K562 (cell line): ENCODE measurements around the gene ZFPM1. TPM values are rescaled to one million over a fixed set of nuclear protein-coding genes. Genes with fewer than 3 reads are reported as not detected.

Source experiments
- ATAC-seq: fragments of 200-7000 bp; cut with Tn5 transposase; 3 replicates; pipeline ENCODE4 v1.9.1; 2020; ENCODE audit warnings: moderate library complexity
- BruUV-seq: library from RNA; stranded (reverse); fragments of 400-500 nt; replicated peaks from 2 replicates; lab custom pipeline; 2021; lab: Mats Ljungman, UMichigan
- CTCF ChIA-PET: fragments of 300-600 bp; formaldehyde crosslinking; extraction: SDS; loops from one replicate; lab custom pipeline; 2021; ENCODE audit warnings: low intra/inter-chr PET ratio; lab: Yijun Ruan, JAX
- POLR2A ChIA-PET: fragments of 300-600, 350-650 bp; sonication (Branson Sonifier 250); formaldehyde crosslinking; extraction: SDS; loops from one replicate; lab custom pipeline; 2021; ENCODE audit warnings: antibody characterized with exemption, inconsistent platforms; lab: Yijun Ruan, JAX
- DNase-seq, 4 experiments: peaks; one replicate each; pipeline versions ENCODE4 v3.0.0 to v3.0.0-alpha.2; 2011 to 2018; ENCODE audit warnings: low spot score in 3 of 4, mixed read lengths in 3 of 4; ENCODE audit errors: extremely low read depth in 1 of 4
- FAIRE-seq: peaks from 2 replicates; lab custom pipeline; 2011; peaks lifted over from hg19 to GRCh38; lab: Jason Lieb, UNC
- H2AFZ ChIP-seq: 2 replicates; pipeline ENCODE4 v1.6.0; 2011; ENCODE audit warnings: low read depth, low read length, control low read depth, inconsistent platforms
- H3K27ac ChIP-seq: fragments of 200-600 bp; 3 replicates; pipeline ENCODE4 v1.8.0; 2011; ENCODE audit warnings: low read depth, mild to moderate bottlenecking, control low read depth, inconsistent platforms, low read length, moderate library complexity, mixed read lengths; ENCODE audit errors: extremely low read depth
- H3K27me3 ChIP-seq, 2 experiments: fragments of 300-600 bp in 1 of 2; 2 replicates in 1 of 2; 3 replicates in 1 of 2; pipeline versions ENCODE4 v1.6.0 to v1.8.0; 2011; ENCODE audit warnings: inconsistent platforms in 2 of 2, low read length in 2 of 2, mild to moderate bottlenecking in 1 of 2, mixed read lengths in 1 of 2, moderate library complexity in 1 of 2; ENCODE audit not compliant: control insufficient read depth in 2 of 2, insufficient read depth in 2 of 2
- H3K36me3 ChIP-seq: fragments of 300-600 bp; 3 replicates; pipeline ENCODE4 v1.8.0; 2011; ENCODE audit warnings: mild to moderate bottlenecking, low read length, inconsistent platforms; ENCODE audit not compliant: control insufficient read depth, insufficient read depth
- H3K4me1 ChIP-seq, 2 experiments: fragments of 200-600 bp in 1 of 2; replicated peaks in 1 of 2; 2 replicates in 1 of 2; 3 replicates in 1 of 2; pipeline versions ENCODE4 v1.5.1 to v1.8.0; 2011; ENCODE audit warnings: inconsistent platforms in 2 of 2, low read length in 2 of 2, mild to moderate bottlenecking in 1 of 2, mixed read lengths in 1 of 2, moderate library complexity in 1 of 2; ENCODE audit not compliant: control insufficient read depth in 2 of 2, insufficient read depth in 2 of 2
- H3K4me2 ChIP-seq: 2 replicates; pipeline ENCODE4 v1.6.1; 2011; ENCODE audit warnings: low read length, control low read depth, inconsistent platforms, mixed read lengths; ENCODE audit not compliant: insufficient read depth
- H3K4me3 ChIP-seq: fragments of 200-600 bp; sonication (generic), shearing (Covaris generic); 2 replicates; pipeline ENCODE4 v1.5.1; 2016; ENCODE audit warnings: control low read depth, inconsistent platforms
- H3K79me2 ChIP-seq: fragments of 200-600 bp; 3 replicates; pipeline ENCODE4 v1.8.0; 2011; ENCODE audit warnings: low read length, inconsistent platforms; ENCODE audit not compliant: control insufficient read depth, insufficient read depth
- H3K9ac ChIP-seq, 2 experiments: 2 replicates each; pipeline versions ENCODE4 v1.6.0 to v1.6.1; 2011; ENCODE audit warnings: low read depth in 2 of 2, low read length in 2 of 2, control low read depth in 1 of 2, inconsistent platforms in 1 of 2, mild to moderate bottlenecking in 1 of 2, mixed read lengths in 1 of 2; ENCODE audit not compliant: insufficient read depth in 1 of 2
- H3K9me1 ChIP-seq: one replicate; pipeline ENCODE4 v1.6.0; 2011; ENCODE audit warnings: inconsistent platforms, mild to moderate bottlenecking, low read length, moderate library complexity; ENCODE audit not compliant: control insufficient read depth, insufficient read depth
- H3K9me3 ChIP-seq: replicated peaks from 2 replicates; pipeline ENCODE4 v1.5.1; 2011; ENCODE audit warnings: low read depth, low read length, inconsistent platforms; ENCODE audit not compliant: control insufficient read depth, insufficient read depth
- H4K20me1 ChIP-seq: replicated peaks from 2 replicates; pipeline ENCODE4 v1.6.1; 2011; ENCODE audit warnings: low read length, inconsistent platforms, mixed read lengths; ENCODE audit not compliant: control insufficient read depth, insufficient read depth
- CTCF ChIP-seq, 3 experiments: IDR thresholded peaks in 2 of 3; conservative IDR thresholded peaks in 1 of 3; 2 replicates each; pipeline ENCODE4 v1.5.1; 2011 to 2012; ENCODE audit warnings: low read length in 3 of 3, mild to moderate bottlenecking in 3 of 3, control low read depth in 2 of 3, improper control_type of control experiment in 1 of 3, inconsistent platforms in 1 of 3, low read depth in 1 of 3, mixed read lengths in 1 of 3, moderate library complexity in 1 of 3; ENCODE audit not compliant: insufficient read depth in 2 of 3
- HMG20B ChIP-seq: fragments of 250-450 bp; sonication (Bioruptor Pico); IDR thresholded peaks from 2 replicates; pipeline ENCODE4 v1.5.0; 2021; ENCODE audit warnings: mild to moderate bottlenecking
- ILF3 ChIP-seq: fragments of 450-650 bp; IDR thresholded peaks from 2 replicates; pipeline ENCODE4 v1.6.1; 2018; ENCODE audit warnings: antibody characterized with exemption, mild to moderate bottlenecking, moderate library complexity, borderline replicate concordance
- PHF8 ChIP-seq: fragments of 200-600 bp; sonication (generic); IDR thresholded peaks from 2 replicates; pipeline ENCODE4 v1.6.1; 2012; ENCODE audit warnings: mixed run types, mild to moderate bottlenecking, inconsistent platforms, low read length, moderate library complexity, borderline replicate concordance
- SMC3 ChIP-seq: conservative IDR thresholded peaks from 2 replicates; pipeline ENCODE4 v1.6.1; 2011; ENCODE audit warnings: low read depth, low read length, improper control_type of control experiment; ENCODE audit not compliant: insufficient read depth
- ZFP36 ChIP-seq: fragments of 150-350 bp; IDR thresholded peaks from 2 replicates; pipeline ENCODE4 v1.6.1; 2018; ENCODE audit warnings: low read length, low read depth; ENCODE audit not compliant: partially characterized antibody
- ZNF717 ChIP-seq: fragments of 250-450 bp; sonication (Bioruptor Pico); IDR thresholded peaks from 2 replicates; pipeline ENCODE4 v1.5.0; 2021
- WGBS: fragments of 100-300 bp; shearing (Covaris generic); methylation state at CpG from one replicate; pipeline ENCODE4 v1.1.6; 2016; ENCODE audit warnings: low coverage, mixed read lengths; ENCODE audit not compliant: insufficient coverage; ENCODE audit errors: missing lambda C conversion rate; 5-methylcytosine and 5-hydroxymethylcytosine counted together
- in situ Hi-C: fragments of 300-500 bp; cut with MboI; formaldehyde crosslinking; loops from 4 replicates; pipeline ENCODE4 v1.15.0; 2018; ENCODE audit warnings: inconsistent platforms, mixed read lengths
- intact Hi-C: fragments of 100-400 bp; cut with micrococcal nuclease; formaldehyde crosslinking; loops from 2 replicates; pipeline ENCODE4 v1.14.2; 2022
- polyA plus RNA-seq, 8 experiments: library from polyadenylated mRNA; depleted of rRNA in 4 of 8; stranded (reverse) in 5 of 8; unstranded in 3 of 8; fragments of >200 nt; fragmentation: Nextera tagmentation in 2 of 8; fragmentation: Illumina TruSeq in 1 of 8; extraction: Ambion mirVana in 2 of 8; extraction: Trizol in 1 of 8; gene quantifications; 2 replicates each; pipeline versions ENCODE4 v1.2.1 to v1.2.3, GENCODE V29; 2011 to 2014; ENCODE audit warnings: inconsistent platforms in 1 of 8, missing spikeins in 1 of 8
- total RNA-seq, 7 experiments: library from RNA; depleted of rRNA in 6 of 7; stranded (reverse); fragments of >200 nt in 6 of 7; fragmentation: Illumina TruSeq in 2 of 7; extraction: Trizol in 2 of 7; gene quantifications; 2 replicates each; pipeline versions ENCODE4 v1.2.1 to v1.2.3, GENCODE V29; 2011 to 2021; ENCODE audit warnings: low replicate concordance in 1 of 7
- TF ChIP-seq, protein P1 (sequence below), 2 experiments: IDR thresholded peaks; 2 replicates each; pipeline ENCODE4 v1.6.1; 2012; ENCODE audit warnings: improper control_type of control experiment in 2 of 2, low read depth in 2 of 2, low read length in 2 of 2, borderline replicate concordance in 1 of 2
- TF ChIP-seq, protein P2 (sequence below): sonication (generic); formaldehyde crosslinking; IDR thresholded peaks from 2 replicates; pipeline ENCODE4 v1.8.0; 2022; ENCODE audit warnings: mild to moderate bottlenecking, missing genetic modification reagents

Gene ZFPM1
- total and polyA plus RNA-seq, 9 of the 15 experiments (the other 6 are each of a cell fraction or from before 2014, with no cell fraction given) = 0.03 to 35.9 (median 1.4) TPM

DNA sequence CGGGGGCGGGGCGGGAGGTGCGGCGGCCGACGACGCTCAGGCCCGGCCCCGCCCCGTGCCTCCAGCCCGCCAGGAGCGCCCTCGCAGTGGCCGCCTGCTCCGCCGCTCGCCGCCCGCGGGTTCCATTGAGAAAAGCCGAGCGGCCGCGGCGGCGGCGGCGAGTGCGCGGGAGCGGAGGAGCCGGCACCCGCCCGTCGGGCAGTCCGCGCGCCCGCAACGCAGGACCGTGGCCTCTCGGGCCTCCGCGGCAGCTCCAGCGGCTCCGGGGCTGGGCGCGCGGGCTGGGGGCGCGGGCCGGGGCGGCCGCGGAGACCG, at the start of gene ZFPM1 (continued):
- TF ChIP-seq, protein P1, sequence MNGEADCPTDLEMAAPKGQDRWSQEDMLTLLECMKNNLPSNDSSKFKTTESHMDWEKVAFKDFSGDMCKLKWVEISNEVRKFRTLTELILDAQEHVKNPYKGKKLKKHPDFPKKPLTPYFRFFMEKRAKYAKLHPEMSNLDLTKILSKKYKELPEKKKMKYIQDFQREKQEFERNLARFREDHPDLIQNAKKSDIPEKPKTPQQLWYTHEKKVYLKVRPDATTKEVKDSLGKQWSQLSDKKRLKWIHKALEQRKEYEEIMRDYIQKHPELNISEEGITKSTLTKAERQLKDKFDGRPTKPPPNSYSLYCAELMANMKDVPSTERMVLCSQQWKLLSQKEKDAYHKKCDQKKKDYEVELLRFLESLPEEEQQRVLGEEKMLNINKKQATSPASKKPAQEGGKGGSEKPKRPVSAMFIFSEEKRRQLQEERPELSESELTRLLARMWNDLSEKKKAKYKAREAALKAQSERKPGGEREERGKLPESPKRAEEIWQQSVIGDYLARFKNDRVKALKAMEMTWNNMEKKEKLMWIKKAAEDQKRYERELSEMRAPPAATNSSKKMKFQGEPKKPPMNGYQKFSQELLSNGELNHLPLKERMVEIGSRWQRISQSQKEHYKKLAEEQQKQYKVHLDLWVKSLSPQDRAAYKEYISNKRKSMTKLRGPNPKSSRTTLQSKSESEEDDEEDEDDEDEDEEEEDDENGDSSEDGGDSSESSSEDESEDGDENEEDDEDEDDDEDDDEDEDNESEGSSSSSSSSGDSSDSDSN (IDR thresholded peaks at IDR 0.05; ENCODE audit: borderline replicate concordance in 1 of 2, low read depth in 2 of 2, low read length in 2 of 2) = peak in 1 of 2 experiments; percentile 74; a peak in 1 of 4 replicates

DNA sequence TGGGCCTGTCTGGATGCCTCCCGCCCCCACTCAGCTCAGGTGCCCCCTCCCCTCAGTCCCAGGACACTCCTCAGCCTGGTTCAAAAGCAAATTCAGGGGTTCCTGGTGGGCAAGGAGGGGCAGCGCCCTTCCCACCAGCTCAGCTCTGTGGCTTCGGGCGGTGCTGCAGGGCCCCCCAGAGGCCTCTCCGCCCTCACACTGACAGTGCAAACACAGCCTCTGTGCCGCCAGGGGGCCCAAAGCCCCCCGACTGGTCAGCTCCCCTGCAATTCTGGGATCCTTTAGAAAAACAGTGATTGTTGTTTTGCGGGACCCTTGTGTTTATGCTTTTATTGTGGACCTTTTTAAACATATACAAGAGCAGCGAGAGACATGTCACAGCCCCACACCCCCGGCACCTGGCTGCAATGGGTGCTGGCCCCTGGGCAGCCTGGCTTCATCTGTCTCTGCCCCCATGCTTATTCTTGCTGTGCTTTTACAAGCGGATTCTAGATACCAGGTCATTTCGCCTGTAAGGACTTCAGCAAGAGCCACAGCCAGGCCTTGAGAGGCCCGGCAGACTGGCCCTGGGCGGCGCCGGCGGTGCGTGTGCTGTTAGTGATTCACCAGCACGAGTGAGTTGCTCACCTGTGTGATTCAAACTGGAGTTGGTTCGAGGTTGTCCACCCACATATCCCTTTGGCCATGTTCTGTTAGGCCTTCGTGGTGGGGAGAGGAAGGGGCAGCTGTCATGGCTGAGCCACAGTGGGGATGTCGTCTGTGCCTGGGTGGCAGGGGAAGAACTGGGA, 49.1 kb upstream of the ZFPM1 start:
- peak; percentile 55 for ATAC-seq
- WGBS = 10% methylated on average over 21 of the region's 22 CpGs
- no peak for FAIRE-seq
- ChIA-PET POLR2A (interaction anchor here (1.5 kb wide), 1 partner anchor 29 kb away, joined by 3 read pairs; no protein-coding TSS in a partner anchor), CTCF (no interaction called here)
- Histone ChIP-seq H3K4me2 (no peak overlapping the region), H3K4me3 (no peak overlapping the region), H3K9me3 (no peaks in the 10 kb centered on the region), H2AFZ (no peak overlapping the region), H3K27ac (no peak overlapping the region), H3K36me3 (no peaks in the 10 kb centered on the region), H3K4me1 (peaks cover 0 to 54% of the 10 kb centered on the region in 2 experiments; a peak in 3 of 5 replicates), H3K9me1 (no peaks in the 10 kb centered on the region), H3K27me3 (peaks cover 10 to 47% of the 10 kb centered on the region in 2 experiments), H3K79me2 (no peaks in the 10 kb centered on the region), H4K20me1 (0 out of 2 replicates have a peak, but pooled peaks cover 8% of the 10 kb centered on the region), H3K9ac (no peak overlapping the region)
- intact Hi-C loops (loop anchor here (10.0 kb wide), 1 partner anchor 119 kb away; no protein-coding TSS in a partner anchor), in situ Hi-C loops (no loop called here)
- BruUV-seq = no TSS peak
- peak in 2 of 4 experiments; percentile 45 to 56 for DNase-seq
- TF ChIP-seq ZFP36 (no peak), ZNF717 (CRISPR knock-in tag) (no peak), ILF3 (no peak), HMG20B (CRISPR knock-in tag) (no peak), SMC3 (0 out of 2 replicates have a peak, but pooled peaks have one; percentile 6), PHF8 (no peak), CTCF (IDR thresholded peaks at IDR 0.05 in 2 of 3, conservative IDR thresholded peaks at IDR 0.05 in 1 of 3; ENCODE audit: insufficient read depth in 2 of 3, low read depth in 1 of 3, low read length in 3 of 3) (peak; percentile 55 to 90 (median 65); a peak in 5 of 6 replicates)
- TF ChIP-seq, protein P2, sequence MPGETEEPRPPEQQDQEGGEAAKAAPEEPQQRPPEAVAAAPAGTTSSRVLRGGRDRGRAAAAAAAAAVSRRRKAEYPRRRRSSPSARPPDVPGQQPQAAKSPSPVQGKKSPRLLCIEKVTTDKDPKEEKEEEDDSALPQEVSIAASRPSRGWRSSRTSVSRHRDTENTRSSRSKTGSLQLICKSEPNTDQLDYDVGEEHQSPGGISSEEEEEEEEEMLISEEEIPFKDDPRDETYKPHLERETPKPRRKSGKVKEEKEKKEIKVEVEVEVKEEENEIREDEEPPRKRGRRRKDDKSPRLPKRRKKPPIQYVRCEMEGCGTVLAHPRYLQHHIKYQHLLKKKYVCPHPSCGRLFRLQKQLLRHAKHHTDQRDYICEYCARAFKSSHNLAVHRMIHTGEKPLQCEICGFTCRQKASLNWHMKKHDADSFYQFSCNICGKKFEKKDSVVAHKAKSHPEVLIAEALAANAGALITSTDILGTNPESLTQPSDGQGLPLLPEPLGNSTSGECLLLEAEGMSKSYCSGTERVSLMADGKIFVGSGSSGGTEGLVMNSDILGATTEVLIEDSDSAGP (CRISPR knock-in tag) = no peak
